ENCODE measurements around the gene FAM118B.

Gene FAM118B

GRCh38 chr11:126257764-126258163 is 46.2 kb downstream of the FAM118B start:
- Mint-ChIP-seq H3K4me1 (no peaks in the 10 kb centered on the region), H3K4me3 (no peak overlapping the region), H3K27me3 (ENCODE audit: low read depth, poor library complexity) (no peaks in the 10 kb centered on the region), H3K36me3 (ENCODE audit: low read depth) (peaks cover 43% of the 10 kb centered on the region), H3K9me3 (no peaks in the 10 kb centered on the region), H3K27ac (no peak overlapping the region)
- no peak for DNase-seq
- TF ChIP-seq CTCF (IDR thresholded peaks at IDR 0.05) = no peak

GRCh38 chr11:126262216-126262615 is 50.6 kb downstream of the FAM118B start:
- no peak for DNase-seq
- no peak overlapping the region for H3K4me3 Mint-ChIP-seq
- H3K27ac Mint-ChIP-seq = no peak overlapping the region
- H3K27me3 Mint-ChIP-seq (ENCODE audit: low read depth, poor library complexity) = no peaks in the 10 kb centered on the region
- H3K9me3 Mint-ChIP-seq = no peaks in the 10 kb centered on the region
- peaks cover 72% of the 10 kb centered on the region for H3K36me3 Mint-ChIP-seq (ENCODE audit: low read depth)
- TF ChIP-seq CTCF (IDR thresholded peaks at IDR 0.05) = no peak
- H3K4me1 Mint-ChIP-seq = peaks cover 6% of the 10 kb centered on the region

- Mint-ChIP-seq H3K36me3 (ENCODE audit: low read depth) (peaks cover 68% of the 10 kb centered on the region), H3K27me3 (ENCODE audit: low read depth, poor library complexity) (no peaks in the 10 kb centered on the region), H3K27ac (no peak overlapping the region), H3K4me1 (peaks cover 14% of the 10 kb centered on the region), H3K9me3 (no peaks in the 10 kb centered on the region), H3K4me3 (no peak overlapping the region)
- no peak for TF ChIP-seq CTCF (IDR thresholded peaks at IDR 0.05)
- DNase-seq = no peak
These were observed 51.9 kb downstream of the FAM118B start for GRCh38 chr11:126263489-126263888.

- no peak for TF ChIP-seq CTCF (IDR thresholded peaks at IDR 0.05)
- Mint-ChIP-seq H3K36me3 (ENCODE audit: low read depth) (peaks cover 55% of the 10 kb centered on the region), H3K27me3 (ENCODE audit: low read depth, poor library complexity) (no peaks in the 10 kb centered on the region), H3K9me3 (no peaks in the 10 kb centered on the region), H3K4me1 (peaks cover 31% of the 10 kb centered on the region), H3K27ac (no peak overlapping the region), H3K4me3 (no peak overlapping the region)
- DNase-seq = no peak
These were observed 54.2 kb downstream of the FAM118B start for GRCh38 chr11:126265811-126266210.

- TF ChIP-seq CTCF (IDR thresholded peaks at IDR 0.05) = no peak
- peak overlapping the region; percentile 100 for H3K27ac Mint-ChIP-seq
- H3K36me3 Mint-ChIP-seq (ENCODE audit: low read depth) = peaks cover 50% of the 10 kb centered on the region
- H3K9me3 Mint-ChIP-seq = no peaks in the 10 kb centered on the region
- H3K4me3 Mint-ChIP-seq = peak overlapping the region; percentile 95
- peaks cover 31% of the 10 kb centered on the region for H3K4me1 Mint-ChIP-seq
- H3K27me3 Mint-ChIP-seq (ENCODE audit: low read depth, poor library complexity) = no peaks in the 10 kb centered on the region
- no peak for DNase-seq
These were observed 56.1 kb downstream of the FAM118B start for GRCh38 chr11:126267650-126268049.

- no peak for TF ChIP-seq CTCF (IDR thresholded peaks at IDR 0.05)
- peaks cover 50% of the 10 kb centered on the region for H3K36me3 Mint-ChIP-seq (ENCODE audit: low read depth)
- peak overlapping the region; percentile 100 for H3K27ac Mint-ChIP-seq
- H3K9me3 Mint-ChIP-seq = no peaks in the 10 kb centered on the region
- no peaks in the 10 kb centered on the region for H3K27me3 Mint-ChIP-seq (ENCODE audit: low read depth, poor library complexity)
- peak; percentile 52 for DNase-seq
- peaks cover 31% of the 10 kb centered on the region for H3K4me1 Mint-ChIP-seq
- H3K4me3 Mint-ChIP-seq = peak overlapping the region; percentile 95
These were observed 56.8 kb downstream of the FAM118B start for GRCh38 chr11:126268361-126268707.
